ENCODE data around the gene CHRM5.
"Not testable (repeated sequence)": the region's sequence is repeated elsewhere in the genome, so short reads cannot be mapped to it uniquely, and the experiment has no call there.

The CHRM5 gene

DNA sequence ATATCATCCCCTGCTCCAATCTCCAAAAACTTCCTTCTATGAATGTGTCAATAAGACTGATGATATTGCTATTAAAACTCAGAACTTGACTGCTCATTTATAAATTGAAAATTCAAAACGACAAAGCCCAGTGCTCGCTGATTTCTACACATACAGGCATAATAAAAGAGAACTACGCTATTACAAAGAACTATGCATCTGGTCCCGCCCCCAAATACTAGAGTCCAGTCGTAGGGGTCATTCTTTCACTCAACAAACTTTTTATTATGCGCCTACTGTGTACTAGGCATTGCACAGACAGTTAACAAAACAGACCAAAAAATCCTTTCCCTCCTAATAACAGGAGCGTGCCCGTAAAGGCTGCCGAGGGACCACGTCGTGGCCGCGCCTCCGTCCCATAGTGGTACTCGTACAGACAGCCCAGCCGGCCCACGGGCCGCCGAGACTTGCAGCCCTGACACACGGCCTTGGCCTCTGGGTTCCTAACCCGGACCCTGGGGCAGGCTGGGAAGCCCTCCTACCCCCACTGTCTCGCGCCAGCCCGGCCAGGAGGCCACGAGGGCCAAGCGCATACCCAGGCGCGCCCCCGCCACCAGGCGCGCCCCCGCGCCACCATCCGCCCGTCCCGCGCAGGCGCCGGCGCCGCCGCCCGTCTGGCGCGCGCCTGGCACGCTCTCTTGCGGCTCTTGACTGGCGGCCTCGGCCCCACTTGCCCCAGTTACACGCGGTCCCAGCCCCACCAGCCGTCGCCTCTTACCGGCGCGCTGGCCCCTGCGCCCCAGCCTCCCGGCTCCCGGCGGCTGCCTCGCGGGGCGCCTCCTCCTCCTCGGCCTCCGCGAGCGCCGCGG lies 70.0 kb downstream of the CHRM5 start:
- DNase-seq (ENCODE audit: low read depth in 4 of 4, low spot score in 1 of 4), result peak; percentile 39 to 64 (median 58)

DNA sequence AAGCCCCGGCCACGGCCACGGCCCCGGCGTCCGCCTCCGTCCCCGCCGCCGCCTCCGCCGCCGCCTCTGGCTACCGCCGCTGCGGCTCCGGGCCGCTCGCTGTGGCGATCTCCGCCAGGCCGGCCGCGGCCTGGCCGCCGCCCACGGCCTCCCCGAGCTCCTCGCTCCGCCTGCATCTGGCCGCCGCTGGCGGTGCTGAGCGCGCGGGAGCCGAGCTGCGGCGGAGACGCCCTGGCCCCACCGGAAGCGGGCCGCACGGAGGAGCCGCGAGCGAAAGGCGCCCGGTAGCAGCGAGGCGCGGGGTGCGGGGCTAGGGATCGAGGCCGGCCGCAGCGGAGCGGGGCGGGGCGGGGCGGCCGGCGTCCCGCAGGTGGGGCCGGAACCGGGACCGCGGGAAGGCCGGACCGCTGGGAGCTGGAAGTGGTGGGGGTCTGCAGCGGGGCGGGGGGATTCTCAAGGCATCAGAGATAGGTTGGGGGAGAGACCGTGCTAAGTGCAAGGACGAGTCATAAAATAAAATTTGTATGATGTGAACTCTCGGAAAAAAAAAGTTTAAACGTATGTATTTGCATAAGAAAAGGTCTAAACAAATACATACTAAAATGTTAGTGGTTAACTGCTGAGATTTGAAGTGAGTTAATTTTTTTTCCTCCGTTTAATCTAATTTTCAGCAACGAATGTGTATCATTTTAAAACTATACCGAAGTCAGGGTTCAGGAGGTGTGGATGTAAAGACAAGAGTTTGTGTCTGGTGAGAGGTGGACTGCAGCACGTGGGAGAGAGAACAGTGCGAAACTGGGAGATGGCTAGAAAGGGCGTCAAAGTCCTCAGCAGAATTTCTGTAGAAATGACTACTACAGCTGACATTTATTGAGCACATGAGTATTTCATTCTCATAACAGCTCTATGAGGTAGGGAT lies 70.8 kb downstream of the CHRM5 start, which contains the start of gene AVEN:
AVEN (minus strand) TSS at position 334 of the 919 bp plus-strand sequence; CDS start at position 176, 158 bp downstream.
- peak in 3 of 4 experiments; percentile 34 to 48 (median 46) for DNase-seq (ENCODE audit: low read depth in 4 of 4, low spot score in 1 of 4)

DNA sequence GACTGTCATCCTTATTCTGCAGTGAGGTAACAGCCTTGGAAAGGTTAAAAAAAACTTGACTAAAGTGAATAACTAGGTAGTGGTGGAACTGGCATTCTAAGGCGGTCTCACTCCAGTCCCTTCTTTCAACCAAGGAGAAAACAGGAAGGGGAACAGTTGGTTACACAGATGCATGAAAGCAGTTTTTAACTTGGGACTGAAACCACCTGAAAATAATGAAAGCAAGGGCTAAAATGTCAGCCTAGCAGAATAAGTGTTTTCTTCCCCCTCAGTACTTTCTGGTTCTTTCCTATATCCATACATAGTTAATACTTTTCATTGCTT lies 71.5 kb downstream of the CHRM5 start:
- no peak for DNase-seq (ENCODE audit: low read depth in 4 of 4, low spot score in 1 of 4)

DNA sequence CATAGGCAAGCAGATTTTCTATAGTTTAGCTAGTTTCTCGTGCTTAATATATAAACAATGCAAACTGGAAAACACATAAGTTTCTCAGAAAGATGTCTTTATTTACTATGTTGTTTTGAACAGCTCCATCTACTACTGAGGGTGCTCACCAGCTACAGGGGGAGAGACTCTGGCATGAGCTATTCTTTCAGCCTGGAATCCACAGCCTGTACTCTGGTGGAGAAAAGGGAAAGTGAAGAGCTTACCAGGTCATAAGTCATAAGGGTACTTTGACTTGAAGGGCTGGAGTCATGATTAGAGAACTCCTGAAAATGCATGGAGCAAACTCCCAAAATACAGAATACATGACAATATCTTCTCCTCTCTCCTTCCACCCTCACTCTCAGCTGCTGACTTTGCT lies 75.1 kb downstream of the CHRM5 start:
- DNase-seq (ENCODE audit: low read depth in 4 of 4, low spot score in 1 of 4), result no peak

DNA sequence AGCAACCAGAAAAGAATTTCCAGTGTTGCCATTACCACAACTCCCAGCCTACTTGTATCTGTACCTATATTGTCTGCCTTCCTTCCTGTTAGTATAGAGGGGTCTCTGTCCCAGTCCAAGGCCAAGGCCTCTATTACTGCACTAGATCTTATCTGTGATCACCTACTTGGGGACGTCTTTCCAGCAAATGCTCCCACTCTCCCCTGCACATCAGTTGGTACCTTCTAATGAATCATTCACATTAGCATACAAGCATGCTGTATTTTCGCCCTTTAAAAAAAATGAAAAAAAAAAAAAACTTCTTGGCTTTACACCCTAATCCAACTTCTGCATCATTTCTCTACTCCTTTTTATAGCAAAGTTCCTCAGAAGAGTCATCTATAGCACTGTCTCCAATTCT lies 75.5 kb downstream of the CHRM5 start:
- no peak for DNase-seq (ENCODE audit: low read depth in 4 of 4, low spot score in 1 of 4)

DNA sequence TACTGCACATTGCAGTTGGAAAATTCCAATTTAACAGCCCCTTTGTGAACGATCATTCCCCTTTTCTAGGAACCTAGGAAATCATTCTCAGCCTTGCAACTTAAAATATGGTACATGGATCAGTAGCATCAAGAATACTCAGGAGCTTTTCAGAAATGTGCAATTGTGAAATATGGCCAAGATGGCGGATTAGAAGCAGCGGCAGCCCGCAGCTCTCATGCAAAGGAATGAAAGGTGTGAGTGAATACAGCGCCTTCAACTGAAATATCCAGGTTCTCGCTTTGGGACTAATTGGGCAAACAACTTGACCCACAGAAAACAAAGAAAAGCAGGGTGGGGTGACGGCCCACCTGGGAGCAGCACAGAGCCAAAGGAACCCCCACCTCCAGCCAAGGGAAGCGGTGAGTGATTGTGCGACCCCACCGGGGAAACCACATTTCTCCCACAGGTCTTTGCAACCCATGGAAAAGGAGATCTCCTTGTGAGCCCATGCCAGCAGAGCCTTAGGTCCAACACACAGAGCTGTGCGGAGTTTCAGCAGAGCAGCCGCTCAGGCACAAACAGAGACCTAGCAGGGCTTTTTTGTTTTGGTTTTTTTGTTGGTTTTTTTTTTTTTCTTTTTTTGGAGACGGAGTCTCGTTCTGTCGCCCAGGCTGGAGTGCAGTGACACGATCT lies 78.3 kb downstream of the CHRM5 start:
- no peak for DNase-seq (ENCODE audit: low read depth in 4 of 4, low spot score in 1 of 4)

DNA sequence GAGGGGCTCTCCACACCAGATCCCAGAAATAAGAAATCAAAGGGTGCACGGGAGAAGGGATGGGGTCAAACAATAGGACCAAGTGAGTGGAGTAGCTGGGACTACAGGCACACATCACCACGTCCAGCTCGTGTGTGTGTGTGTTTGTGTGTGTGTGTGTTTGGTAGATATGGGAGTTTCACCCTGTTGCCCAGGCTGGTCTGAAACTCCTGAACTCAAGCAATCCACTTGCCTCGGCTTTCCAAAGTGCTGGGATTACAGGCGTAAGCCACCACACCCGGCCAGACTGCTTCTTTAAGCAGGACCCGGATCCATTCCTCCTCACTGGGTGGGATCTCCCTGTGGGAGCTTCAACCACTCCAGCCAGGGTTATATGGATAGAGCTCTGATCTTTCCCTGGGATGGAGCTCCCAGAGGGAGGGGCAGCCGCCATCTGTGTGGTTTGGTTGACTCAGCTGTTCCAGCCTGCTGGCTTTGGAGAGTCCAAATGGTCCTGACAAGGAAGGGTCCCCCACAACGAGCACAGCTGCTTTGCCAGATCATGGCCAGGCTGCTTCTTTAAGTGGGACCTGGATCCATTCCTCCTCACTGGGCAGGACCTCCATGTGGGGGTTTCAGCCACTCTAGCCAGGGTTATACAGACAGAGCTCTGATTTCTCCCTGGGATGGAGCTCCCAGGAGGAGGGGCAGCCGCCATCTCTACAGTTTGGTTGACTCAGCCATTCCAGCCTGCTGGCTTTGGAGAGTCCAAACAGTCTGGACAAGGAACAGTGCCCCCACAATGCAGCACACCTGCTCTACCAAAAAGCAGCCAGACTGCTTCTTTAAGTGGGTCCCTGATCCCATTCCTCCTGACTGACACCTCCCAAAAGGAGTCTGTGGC lies 79.8 kb downstream of the CHRM5 start:
- no peak for DNase-seq (ENCODE audit: low read depth in 4 of 4, low spot score in 1 of 4)

DNA sequence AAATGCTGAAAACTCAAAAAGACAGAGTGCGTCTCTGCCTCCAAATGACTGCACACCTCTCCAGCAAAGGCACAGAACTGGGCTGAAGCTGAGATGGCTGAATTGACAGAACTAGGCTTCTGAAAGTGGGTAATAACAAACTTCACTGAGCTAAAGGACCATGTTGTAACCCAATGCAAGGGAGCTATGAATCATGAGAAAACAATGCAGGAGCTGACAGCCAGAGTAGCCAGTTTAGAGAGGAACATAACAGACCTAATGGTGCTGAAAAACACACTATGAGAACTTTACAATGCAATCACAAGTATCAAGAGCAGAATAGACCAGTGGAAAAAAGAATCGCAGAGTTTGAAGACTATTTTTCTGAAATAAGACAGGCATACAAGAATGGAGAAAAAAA lies 80.8 kb downstream of the CHRM5 start:
- no peak for DNase-seq (ENCODE audit: low read depth in 4 of 4, low spot score in 1 of 4)

DNA sequence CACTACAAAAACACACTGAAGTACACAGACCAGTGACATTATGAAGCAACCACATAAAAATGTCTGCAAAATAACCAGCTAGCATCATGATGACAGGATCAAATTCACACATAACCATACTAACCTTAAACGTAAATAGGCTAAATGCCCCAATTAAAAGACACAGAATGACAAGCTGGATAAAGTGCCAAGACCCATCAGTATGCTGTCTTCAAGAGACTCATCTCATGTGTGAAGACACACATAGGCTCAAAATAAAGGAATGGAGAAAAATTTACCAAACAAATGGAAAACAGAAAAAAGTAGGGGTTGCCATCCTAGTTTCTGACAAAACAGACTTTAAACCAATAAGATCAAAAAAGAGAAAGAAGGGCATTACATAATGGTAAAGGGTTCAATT lies 82.1 kb downstream of the CHRM5 start:
- DNase-seq (ENCODE audit: low read depth in 4 of 4, low spot score in 1 of 4), result not testable (repeated sequence)

DNA sequence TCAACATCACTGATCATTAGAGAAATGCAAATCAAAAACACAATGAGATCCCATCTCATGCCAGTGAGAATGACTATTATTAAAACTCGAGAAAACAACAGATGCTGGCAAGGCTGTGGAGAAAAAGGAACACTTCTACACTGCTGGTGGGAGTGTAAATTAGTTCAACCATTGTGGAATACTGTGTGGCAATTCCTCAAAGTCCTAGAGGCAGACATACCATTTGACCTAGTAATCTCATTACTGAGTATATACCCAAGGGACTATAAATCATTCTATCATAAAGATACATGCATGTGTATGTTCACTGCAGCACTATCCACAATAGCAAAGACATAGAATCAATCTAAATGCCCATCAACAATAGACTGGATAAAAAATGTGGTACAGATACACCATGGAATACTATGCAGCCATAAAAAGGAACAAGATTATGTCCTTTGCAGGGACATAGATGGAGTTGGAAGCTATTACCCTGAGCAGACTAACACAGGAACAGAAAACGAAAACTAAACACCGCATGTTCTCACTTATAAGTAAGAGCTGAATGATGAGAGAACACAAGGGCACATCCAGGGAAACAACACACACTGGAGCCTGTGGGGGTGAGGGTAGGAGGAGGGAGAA lies 85.9 kb downstream of the CHRM5 start:
- no peak for DNase-seq (ENCODE audit: low read depth in 4 of 4, low spot score in 1 of 4)

DNA sequence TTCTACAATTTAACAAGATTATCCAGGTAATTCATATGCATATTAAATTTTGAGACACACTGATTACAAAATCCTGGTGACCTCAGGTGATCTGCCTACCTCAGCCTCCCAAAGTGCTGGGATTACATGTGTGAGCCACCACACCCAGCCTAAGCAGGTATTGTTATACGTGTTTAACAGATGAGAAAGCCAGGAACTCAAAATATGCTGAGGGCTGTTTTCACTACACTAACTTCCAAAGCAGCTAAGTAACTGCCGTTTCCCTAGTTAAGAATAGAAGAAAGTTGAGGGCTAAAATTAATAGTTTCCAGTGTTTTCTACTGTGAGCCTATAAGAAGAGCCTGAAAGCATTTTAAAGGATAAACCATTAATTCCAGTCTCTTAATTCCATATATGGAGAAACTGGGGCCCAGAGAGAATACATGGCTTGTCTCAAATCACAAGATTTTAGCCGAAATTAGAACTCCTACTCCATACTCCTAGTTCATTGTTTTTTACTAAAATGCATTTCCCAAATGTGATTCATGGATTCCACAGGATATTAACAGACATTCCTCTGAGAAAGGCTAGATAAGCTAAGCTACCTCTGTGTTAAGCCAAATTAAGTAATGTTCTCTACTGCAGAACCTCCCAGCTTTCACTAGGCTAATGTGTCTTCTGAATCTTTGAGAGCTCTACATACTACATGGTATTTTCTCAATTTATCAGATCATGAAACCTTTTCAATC lies 87.7 kb downstream of the CHRM5 start:
- DNase-seq (ENCODE audit: low read depth in 4 of 4, low spot score in 1 of 4), result no peak

DNA sequence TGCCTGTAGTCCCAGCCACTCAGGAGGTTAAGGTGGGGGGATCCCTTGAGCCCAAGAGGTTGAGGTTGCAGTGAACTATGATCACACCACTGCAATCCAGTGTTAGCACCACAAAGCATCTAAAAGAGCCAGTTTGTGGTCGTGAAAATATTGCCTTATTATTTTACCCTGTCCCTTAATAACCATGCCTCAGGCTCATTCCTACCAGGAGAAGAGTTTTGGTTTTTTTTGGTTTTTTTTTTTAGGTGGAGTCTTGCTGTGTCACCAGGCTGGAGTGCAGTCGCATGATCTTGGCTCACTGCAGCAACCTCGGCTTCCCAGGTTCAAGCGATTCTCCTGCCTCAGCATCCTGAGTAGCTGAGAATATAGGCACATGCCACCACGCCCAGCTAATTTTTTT lies 88.6 kb downstream of the CHRM5 start:
- no peak for DNase-seq (ENCODE audit: low read depth in 4 of 4, low spot score in 1 of 4)

DNA sequence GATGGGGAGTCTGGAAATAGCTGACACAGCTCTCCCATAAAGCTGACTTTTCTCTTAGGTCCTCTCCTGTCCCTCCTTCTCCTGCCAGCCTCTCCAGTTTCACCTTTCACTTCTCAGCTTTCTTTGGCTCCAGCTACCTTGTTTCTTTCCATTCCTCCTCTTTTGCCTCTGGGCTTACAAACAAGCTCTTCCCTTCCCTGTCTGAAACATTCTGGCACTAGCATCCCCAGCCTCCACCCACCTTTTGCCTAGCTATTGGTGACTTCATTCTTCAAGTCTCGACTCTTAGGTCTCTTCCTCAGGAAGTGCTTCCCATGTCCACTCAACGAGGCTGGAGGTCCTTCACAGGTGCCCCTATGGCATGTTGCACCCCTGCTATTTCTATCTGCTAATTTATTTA lies 91.2 kb downstream of the CHRM5 start:
- DNase-seq (ENCODE audit: low read depth in 4 of 4, low spot score in 1 of 4), result no peak

DNA sequence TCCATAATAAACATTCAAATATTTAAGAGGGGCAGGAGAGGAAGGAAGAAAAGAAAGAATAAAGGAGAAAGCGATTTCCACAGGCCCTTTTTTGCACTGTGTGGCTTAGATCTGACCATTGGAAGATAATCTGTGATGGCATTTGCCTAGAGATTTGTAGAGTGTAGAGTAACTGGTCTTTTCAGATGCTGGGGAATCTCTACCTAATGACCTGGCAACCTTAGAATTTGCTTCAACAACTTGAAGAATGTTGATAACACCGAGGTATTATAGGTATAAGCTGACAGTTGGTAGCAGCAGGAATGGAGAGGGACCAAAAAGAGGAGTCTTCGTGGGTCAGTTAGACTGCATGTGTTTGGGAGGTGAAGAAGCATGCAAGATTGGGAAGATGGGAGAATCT lies 91.6 kb downstream of the CHRM5 start:
- no peak for DNase-seq (ENCODE audit: low read depth in 4 of 4, low spot score in 1 of 4)

DNA sequence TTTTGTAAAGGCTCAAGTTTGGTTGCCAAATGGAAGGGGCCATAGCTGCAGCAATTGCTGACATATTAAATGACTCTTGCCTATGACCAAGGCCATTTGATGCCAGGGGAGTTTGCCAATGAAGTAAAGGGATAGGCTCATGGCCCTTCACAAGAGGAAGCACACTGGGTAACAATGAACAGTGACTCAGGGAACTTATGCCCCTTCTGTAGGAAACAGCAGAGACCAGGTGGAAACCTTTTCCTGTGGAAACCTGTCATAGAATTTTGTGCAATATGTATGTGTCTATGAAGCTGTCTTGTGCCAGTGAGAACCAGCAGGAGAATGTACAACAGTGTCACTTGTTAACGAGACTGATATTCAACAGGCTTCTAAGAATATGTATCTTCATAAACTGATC lies 96.1 kb downstream of the CHRM5 start:
- DNase-seq (ENCODE audit: low read depth in 4 of 4, low spot score in 1 of 4), result no peak

DNA sequence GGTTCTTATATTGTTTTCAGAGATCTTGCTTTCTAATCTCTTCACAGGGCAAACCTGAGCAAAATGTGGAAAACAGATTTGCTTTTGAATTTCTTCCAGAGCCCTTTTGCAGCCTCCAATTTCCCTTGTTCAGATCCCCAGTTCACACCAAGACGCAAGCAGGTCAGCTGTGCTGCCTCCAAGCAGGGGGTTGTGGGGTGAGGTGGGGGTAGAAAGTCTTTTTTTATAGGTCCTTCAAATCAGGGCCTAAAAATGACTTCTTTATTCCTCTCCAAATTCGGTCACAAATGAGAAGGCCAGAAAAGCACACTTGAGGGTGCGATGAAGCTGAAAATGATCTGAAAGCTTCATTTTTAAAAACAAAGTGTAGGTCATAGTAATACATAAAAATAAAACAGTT lies 97.0 kb downstream of the CHRM5 start:
- DNase-seq (ENCODE audit: low read depth in 4 of 4, low spot score in 1 of 4), result no peak

DNA sequence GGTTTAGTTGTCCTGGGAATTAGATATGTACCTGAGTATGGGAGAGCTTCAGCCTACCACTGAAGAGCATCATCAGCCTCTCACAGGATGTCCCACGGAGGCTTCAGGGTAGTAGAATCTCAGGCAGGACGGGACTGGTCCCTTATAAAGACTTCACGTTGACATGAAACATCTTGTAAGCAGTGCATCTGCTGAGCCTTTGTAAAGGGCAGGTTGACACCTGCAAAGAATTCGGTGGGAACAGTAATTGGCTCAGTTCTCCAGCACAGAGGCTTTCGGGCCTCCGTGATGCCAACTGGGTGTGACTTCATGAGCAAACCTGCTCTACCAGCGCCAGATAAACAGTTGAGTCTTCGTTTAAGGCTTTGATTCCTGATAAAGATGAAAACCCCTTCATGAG lies 97.6 kb downstream of the CHRM5 start:
- DNase-seq (ENCODE audit: low read depth in 4 of 4, low spot score in 1 of 4), result no peak

DNA sequence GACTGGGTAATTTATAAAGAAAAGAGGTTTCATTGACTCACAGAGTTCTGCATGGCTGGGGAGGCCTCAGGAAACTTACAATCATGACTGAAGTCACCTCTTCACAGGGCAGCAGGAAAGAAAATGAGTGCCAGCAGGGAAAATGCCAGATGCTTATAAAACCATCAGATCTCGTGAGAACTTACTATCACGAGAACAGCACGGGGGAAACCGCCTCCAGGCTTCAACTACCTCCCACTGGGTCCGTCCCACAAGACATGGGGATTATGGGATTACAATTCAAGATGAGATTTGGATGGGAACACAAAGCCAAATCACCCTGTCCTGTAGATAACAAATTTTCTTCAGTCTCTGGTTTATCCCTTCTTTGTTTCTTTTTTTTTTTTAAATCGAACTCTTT lies 101.7 kb downstream of the CHRM5 start:
- no peak for DNase-seq (ENCODE audit: low read depth in 4 of 4, low spot score in 1 of 4)

DNA sequence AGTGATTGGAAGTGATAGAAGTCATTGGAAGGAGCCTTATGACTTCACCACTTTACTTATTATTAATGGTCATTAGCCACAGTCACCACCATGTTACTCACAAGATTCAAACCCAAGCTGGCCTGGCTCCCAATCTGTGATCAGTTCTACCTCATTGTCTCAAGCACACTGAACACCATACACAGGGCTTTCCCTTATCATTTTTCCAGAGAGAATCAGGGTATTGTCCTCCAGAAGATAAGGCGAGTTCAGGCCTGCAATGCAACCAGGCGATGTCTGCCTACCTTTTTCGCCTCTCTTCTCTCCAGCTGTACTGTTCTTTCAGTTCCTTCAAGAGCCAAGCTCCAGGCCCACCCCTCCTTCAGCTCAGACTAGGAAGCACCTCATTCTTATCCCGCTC lies 108.5 kb downstream of the CHRM5 start:
- no peak for DNase-seq (ENCODE audit: low read depth in 4 of 4, low spot score in 1 of 4)

DNA sequence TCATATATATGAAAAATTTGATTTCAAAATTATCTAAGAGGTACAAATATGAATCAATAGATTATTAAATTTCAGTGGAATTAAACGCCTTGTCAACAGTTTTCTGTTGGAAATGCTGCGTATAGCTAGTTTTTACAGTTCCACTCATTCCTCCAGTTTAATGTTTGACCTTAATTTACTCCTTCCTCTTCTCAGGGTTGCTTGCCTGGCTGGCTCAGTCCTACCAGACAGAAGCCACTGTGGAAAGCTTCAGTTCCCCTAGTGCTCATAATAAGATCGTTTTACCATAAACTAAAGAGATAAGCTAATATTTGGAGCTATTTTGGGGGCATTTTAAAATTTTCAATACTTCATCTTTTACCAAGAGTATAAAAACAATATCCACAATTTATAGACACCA lies 110.6 kb downstream of the CHRM5 start:
- DNase-seq (ENCODE audit: low read depth in 4 of 4, low spot score in 1 of 4), result no peak

All from stimulated activated CD4-positive, alpha-beta T cell treated with anti-CD3 and anti-CD28 coated beads, Interleukin-1b, Interleukin-23, amount 100 ng/mL, for 24 hours (primary cell).